HG03439 (cell line): Measurements from ENCODE around the gene ASPG.
"Not testable (repeated sequence)": the region's sequence is repeated elsewhere in the genome, so short reads cannot be mapped to it uniquely, and the experiment has no call there.

ENCODE experiments used
- ATAC-seq: cut with Tn5 transposase; IDR thresholded peaks from one replicate; pipeline ENCODE4 v1.9.1; 2021; ENCODE audit warnings: mild to moderate bottlenecking, moderate library complexity; ENCODE audit not compliant: unreplicated experiment

ASPG gene

DNA sequence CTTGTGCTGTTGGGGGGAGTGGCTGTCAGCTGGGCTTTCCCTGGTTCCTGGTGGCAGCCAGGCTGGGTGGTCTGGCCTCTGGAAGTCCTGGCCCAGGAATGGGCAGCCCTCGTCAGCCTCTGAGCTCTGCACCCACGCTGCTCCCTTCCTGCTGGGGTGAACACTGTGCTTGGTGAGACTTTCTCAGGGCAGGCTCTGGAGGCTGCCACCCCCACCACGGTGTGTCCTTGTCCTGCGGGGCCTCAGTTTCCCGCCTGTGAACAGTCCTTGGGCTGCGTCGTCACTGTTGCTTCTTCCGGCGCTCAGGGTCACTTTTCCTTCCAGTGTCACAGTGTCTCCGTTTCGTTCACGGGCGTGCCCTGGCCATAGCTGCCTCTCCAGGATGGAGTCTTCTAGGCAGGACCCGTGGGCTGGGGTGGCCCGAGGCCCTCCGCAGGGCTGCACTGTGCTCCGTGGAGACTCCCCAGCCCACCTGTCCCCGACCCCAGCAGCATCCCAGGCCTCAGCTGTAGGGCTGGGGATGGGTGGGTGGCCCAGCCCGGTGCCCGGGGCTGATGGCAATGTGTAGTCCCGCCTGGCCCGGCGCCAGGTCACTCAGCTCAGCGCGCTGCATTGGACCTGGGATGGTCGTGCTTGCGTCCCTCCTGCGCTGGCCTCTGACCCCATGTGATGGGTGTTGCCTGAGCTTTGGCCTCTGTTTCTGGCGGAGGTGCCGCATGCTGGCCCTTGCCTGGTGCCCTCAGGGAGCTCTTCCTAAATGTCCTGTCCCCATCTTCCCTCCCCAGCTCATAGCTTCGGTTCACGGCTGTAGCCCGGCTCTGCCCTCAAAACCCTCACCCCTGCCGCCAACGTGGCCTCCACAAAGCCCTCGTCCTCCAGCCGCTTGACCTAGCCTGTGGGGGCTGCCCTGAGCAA, 59.7 kb downstream of the ASPG start:
- no peak for ATAC-seq

DNA sequence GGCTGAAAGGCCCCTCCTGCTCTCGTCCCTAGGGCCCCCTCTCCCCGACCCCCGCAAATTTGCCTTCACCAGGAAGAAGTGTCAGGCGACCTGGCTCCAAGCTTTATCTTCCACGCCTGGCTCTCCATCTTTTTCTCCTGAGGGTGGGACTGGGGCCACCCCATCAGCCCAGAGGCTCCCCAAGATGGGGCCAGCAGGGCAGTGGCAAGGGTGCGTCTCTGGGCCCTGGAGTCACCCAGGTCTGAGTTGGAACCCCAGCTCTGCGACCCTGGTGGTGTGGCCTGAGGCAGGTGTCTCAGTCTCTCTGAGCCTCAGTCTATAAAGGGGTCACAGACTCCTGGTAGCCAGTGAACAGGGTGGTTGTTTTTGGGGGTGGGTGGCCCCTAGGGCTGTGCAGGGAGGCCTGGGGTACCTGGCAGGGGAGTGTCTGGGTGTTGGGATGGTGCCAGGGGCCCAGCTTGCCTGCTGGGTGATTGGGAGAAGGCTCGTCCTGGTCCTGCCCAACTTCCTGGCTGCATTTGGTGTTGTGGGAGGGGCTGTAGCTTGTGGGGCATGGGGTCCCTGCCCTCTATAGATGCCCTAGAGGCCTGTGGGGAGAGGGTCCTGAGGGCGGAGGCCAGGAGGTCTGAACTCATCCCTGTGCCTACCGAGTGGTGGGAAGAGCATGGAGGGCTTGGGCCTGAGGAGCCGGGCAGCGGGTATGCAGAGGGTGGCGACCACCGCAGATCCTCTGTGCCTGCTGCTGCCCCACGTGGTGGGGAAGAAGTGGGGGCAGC, 60.5 kb downstream of the ASPG start:
- no peak for ATAC-seq

DNA sequence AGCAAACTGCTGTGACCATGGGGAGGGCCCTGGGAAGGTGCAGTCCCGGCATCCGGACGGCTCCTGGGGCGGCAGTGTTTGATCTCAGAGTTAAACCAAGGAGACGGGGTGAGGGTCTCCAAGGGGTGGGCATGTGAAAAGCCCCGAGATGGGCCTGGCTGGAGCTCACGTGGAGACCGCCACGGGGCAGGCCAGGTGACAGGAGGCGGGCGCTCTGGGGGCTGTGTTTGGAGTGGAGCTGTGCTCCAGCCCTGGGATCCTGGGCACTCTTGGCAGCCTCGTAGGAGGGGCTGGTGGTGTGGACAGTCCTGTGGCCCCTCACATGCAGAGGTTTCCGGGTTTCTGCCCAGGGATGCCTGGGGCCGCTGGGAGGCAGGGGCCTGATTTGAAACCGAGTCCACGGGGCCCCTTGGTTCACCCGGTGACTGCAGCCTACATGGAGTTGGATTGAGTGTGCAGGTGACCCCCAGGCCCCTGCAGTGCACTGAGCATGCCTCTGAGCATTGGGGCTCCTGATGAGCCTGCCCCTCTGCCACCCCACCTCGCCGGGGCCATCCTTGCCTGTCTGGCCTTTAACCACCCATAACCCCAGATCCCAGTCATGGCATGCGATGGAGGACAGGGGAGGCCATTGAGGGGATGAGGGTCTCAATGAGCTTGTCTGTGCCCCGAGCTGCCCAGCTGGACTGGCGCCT, 61.3 kb downstream of the ASPG start:
- ATAC-seq, result no peak

DNA sequence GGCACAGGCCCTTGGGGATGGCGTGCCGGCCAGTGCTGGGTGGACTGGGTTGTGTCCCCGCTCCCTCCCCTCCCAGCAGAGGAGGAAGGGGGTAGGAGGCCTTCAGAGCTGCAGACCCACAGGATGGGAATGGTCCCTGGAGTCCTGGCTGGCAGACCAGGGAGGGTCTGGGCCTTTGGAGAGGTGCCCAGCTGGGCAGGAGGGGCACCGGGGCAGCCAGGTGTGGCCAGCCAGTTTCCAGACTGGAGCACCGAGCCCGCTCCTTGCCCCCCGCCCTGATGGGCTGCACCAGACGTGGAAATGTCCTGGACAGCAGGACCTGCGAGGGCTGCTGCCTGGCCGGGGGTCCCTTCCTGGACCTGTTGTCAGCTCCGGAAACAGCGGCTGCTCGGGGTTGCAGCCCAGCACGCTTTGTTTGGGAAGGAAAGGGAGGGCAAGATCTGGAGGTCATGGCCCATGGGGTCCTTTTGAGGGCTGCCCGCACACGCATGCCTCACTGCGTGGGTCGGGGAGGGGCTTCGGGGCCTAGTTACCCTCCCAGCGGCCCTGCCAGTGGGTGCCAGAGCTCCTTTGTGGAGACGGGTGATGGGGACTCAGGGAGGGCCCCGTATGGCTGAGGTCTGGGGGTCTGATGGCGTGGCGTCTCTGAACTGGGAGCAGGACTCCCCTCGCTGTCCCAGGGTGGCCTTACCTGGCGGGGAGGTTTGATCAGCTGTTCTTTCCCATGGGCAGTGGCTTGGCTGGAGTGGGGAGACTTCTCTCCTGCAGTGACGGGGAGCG, 62.0 kb downstream of the ASPG start:
- no peak for ATAC-seq

DNA sequence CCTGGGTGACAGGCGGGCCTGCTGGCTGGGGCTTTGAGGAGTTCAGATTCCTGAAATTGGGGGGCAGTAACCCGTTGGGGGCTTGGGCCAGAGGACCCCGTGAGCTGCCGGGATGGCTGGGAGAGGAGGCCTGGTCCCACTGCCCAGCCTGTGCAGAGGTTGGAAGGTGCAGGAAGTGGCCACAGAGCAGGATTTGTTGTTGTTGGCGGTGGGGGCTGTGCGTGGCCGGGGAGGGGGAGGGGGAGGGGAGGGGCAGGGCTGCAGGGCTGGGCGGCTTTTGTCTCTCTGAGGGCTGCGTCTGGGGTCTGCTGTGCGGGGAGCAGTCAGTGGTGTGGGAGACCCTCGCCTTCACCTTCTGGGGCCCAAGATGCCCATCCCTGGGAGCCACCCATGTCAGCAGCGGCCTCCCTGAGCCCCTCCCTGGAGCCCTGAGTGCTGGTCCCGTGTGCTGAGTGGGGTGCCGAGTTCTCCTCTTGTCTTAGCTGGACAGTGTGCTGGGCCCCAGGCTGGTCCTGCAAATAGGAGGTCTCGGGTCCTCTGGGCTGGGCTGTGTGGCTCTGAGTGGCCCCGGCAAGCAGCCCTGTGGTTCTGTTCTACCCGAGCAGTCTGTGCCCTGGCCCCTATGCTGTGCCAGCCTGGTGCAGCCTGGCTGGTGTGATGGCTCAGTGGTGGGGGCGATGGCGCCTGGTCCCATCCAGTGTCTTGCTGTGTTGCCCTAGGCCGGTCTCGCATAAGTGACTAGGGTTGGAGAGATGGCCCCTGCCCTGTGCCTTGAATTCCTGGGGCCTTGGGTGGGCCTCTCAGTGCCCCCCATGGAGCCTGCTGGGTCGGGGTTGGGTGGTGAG, 63.2 kb downstream of the ASPG start:
- no peak for ATAC-seq

DNA sequence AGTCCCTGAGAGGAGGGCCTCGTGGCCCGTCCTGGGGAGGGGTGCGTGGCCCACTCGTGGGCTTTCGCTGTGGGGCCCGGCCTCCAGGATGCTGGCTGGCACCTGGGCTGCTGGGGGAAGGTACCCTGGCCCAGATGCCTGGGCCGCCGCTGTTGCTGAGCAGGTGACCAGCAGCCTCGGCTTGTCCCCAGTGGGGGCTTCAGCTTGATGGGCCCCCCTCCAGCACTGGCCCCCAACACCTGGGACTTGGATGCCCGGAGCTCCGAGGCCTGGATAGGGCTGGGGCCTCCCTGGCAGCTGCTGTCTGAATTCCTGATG, 63.7 kb downstream of the ASPG start:
- no peak for ATAC-seq

DNA sequence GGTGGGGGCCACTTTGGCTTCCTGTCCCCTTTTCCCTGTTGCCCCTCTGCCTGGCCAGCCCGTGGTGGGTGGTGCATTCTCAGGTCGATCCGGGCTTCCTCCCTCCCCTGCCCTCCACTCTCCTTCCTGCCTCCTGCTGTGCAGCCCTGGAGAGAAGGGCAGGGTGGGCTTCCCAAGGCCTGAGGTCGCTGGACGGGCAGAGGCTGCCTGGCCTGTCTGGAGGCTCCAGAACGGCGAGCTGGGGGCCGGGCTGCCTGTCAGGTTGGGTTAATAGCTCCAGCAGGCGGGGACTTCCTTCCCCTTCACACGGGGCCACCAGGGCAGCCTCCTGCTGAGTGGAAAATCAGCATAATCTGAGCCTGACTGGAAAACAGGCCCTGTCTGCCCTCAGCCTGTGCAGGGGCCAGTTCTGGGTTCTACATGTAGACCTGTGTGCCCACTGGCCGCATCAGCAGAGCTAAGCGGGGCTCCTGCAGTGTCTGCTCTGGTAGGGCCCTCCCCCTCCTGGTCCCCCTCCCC, 64.2 kb downstream of the ASPG start:
- ATAC-seq, result no peak

DNA sequence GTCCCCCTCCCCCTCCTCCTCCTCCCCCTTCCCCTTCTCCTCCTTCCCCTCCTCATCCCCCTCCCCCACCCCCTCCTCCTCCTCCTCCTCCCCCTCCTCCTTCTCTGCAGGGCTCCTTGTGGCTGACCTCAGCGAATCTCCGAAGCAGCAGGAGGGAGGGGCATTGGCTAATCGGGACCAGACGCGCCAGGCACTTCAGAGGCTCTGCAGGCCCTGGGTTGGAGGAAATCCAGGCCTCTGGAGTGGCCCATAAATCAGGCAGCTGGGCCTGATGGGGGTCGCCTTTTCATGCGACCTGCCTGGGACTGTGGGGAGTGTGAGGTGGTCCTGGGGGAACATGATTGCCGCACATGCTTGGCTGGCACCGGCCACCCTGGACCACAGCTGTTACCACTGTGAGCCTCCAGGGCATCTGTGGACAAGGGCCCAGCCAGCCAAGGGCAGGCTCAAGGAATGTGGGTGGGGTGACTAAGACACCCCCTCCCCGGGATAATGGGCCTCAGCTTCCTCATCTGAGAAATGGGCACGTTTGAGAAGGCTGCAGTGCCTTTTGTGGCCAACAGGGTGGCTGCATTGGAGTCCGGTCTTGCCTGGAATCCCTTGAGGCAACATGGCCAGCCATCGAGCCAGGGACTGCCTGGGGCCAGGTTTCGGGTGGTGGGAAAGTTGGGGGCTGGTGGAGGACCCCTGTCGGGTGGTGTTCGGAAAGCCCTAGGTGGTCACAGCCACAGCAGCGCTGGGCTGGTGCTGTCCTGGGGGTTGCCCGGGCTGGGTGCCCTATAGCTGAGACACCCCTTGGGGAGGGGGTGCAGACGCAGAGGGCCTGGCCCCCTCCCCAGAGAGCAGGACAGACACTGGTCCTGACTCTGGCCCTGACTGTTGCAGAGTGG, 64.9 kb downstream of the ASPG start:
- ATAC-seq, result no peak

DNA sequence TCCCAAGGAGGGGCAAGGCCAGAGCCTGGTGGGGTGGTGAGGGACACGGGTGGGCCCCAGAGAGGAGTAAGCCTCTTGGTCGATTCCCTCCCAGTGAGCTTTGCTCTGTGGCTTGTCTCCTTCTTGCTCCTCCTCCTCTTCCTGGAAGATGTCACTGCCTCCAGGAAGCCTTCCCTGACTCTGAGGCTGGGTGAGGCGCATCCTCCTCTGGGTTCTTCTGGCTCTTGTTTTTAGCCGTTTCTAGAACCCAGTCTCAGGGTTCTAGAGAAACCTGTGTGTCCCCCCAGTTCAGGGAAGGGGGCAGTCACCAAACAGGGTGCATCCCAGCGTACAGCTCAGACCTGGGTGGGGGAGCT, 65.5 kb downstream of the ASPG start:
- no peak for ATAC-seq

DNA sequence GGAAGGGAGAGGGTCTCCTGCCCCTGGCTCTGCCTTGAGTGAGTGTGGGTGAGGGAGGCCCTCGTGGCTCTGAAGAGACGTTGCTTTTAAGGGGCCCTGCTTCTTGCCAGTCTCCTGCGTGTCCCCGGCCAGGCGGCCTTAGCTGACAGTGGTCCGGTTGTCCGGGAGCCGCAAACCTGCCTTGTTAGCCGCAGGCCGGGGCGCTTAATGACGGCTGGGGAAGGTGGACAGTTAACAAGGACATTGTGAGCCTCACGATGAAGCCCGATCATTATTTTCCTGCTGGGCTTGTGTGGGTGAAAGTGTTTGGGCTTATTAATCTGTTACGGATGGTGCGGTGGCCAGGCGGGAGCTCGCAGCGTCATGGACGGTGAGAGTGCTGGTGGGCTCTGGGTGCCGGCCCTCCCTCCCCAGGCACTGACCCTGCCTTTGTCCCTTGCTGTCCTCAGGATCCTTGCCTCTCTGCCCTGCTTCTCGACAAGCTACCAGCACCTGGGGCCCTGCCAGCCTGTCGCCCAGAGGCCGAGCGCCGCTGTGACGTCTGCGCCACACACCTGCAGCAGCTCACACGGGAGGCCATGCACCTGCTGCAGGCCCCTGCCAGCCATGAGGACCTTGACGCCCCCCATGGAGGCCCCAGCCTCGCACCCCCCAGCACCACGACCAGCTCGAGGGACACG, 66.2 kb downstream of the ASPG start:
- no peak for ATAC-seq

DNA sequence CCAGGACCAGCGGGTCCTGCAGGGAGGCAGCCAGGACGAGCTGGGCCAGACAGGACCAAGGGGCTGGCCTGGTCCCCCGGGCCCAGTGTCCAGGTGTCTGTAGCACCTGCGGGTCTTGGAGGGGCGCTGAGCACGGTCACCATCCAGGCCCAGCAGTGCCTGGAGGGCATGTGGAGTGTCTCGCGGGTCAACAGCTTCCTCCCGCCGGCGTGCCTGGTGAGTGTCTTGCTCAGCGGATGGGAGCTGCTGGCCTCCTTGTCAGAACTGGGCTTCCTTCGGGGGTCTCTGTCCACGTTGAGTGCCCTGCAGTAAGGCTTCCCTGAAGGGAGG, 66.7 kb downstream of the ASPG start:
- no peak for ATAC-seq

DNA sequence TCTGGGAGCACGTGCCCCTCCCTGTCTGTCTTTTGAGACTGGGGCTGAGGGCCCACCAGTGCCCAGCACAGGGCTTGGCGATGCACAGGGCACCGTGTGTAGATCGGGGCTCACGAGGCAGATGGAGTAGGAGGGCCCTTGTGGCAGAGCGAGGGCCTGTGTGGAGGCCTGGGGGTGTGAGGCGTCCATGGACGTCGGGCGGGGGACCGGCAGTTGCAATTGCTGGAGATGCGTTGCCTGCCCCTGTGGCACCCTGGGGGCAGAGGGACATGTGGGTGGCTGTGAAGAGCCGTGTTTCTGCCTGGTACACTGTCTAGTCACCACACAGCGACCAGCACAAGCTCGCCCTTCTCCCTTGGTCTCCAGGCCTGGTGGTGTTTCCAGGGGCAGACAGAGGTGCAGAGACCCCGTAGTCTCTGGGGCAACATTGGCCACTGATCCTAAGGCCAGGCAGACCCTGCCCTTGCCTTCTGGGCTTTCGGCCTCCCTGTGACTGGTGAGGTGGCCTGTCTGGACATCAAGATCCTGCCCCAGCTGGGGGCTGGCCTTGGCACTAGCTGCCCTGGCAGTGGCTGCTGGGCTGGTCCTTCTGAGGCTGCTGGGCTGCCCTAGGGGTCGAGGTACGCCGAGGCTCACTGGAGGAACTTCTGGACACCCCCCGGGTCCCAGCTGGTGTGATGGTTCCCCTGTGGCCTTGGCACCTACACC, 67.3 kb downstream of the ASPG start:
- ATAC-seq, result no peak

DNA sequence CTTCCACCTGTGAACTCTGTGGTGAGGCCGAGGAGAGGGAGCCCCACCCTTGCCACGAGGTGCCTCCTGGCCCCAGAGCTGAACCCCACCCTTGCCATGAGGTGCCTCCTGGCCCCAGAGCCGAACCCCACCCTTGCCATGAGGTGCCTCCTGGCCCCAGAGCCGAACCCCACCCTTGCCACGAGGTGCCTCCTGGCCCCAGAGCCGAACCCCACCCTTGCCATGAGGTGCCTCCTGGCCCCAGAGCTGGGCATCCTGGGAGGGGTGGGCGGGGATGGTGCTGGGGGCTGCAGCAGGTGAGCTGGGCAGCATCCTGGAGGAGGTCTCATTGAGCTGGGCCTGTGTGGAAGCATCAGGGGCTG, 67.9 kb downstream of the ASPG start:
- ATAC-seq, result not testable (repeated sequence)

DNA sequence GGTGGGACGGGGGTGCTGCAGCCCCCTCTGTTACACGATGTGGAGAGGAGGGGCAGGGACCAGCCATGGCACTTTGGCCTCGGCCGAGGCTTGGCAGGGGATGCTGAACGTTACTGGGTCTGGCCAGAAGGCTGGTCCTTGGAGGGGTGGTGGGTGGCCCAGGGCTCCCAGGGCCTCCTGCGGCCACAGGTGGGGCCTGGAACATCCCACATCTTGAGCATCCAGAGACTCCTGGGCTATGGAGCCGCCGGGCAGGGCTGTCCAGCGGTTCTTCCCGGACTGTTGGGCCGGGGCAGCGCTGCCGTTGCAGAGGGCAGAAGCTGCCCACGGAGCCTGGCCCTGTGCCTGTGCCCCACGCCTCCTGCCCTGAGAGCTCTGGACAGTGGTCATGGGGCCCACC, 68.7 kb downstream of the ASPG start:
- no peak for ATAC-seq

DNA sequence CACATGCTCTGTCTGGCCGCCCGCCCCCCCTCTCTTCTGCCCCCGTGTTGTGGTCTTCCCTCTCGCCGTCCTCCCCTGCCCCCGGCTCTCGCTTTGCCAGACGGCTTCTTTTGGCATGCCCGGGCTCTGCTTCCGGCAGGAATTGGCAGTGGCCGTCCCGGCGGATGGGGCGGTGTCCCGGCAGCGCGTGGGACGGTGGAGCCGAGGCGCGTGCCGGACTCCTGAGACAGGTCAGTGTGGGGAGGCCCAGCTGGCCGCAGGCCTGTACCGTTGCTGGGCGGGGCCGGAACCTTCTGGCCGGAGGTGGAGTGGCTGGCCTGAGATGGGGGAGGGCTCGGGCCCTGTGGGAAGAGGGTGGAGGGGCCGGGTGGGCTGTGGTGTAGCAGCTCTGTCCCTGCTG, 70.0 kb downstream of the ASPG start:
- no peak for ATAC-seq

DNA sequence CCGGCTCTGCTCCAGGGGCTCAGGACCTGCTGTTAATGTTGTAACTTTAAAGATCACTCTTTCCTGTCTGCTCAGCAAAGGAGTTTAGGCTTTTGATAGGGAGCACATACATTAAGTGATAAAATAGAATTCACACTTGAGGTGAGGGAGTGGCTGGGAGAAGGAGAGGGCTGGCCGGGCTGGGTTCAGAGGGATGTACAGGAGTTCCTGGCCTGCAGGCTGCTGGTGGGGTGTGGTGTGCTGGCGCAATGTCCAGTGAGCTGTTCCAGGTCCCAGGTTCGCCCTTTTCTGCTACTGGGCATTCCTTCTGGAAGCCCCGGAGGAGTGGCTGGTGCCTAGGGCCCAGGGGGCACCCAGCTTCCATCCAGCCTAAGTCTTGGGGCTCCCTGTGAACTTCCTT, 70.6 kb downstream of the ASPG start:
- no peak for ATAC-seq

DNA sequence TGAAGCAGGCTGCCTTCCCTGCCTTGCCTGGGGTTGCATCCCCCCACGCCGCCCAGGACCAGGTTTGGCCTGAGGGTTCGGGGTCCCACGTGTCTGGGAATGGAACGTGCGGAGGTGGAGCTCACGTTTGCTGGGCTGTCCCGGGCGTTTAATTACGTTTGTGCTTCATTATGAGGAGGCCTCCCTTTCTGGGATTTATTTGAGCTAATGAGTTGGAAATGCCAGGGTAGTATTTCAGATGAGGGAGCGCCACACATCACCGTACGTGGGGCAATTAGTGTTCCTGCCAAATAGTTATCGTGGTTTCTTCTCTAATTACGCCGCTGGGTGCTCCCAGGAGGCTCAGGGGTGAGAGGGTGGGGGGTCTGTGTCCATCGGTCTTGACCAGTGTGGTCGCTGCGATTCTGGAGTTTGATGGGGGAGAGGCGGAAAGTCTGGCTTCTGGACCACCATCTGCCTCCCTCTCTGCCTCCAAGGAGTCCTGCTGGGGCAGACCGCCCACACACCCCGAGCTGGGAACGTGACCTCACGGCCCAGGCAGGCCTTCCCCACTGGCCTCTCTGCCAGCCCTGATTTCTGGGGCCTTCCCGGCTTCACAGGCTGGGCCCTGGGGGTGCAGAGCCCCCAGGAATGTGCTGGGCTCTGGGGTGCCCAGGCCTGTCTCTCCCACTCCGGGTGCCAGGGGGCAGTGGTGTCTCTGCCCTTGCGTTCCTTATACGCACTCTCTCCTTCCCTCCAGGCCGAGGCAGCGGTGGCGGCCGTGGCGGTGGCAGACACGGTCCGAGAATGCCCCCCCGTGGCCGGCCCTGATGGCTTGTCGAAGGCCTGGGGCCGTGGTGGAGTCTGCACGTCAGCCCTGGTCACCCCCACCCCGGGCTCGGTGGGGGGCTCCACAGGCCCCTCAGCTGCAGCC, 71.8 kb downstream of the ASPG start:
- no peak for ATAC-seq
